ENCODE measurements around the gene RTF2.
"Not testable (repeated sequence)": the region's sequence is repeated elsewhere in the genome, so short reads cannot be mapped to it uniquely, and the experiment has no call there.

RTF2 gene

GRCh38 chr20:56554869-56555268 lies 86.4 kb downstream of the RTF2 start:
- peak; percentile 92 for DNase-seq

GRCh38 chr20:56558968-56559367 lies 90.5 kb downstream of the RTF2 start:
- DNase-seq = no peak

- not testable (repeated sequence) for DNase-seq
These were observed 96.1 kb downstream of the RTF2 start for GRCh38 chr20:56564526-56564925.

- DNase-seq = no peak
These were observed 97.1 kb downstream of the RTF2 start for GRCh38 chr20:56565511-56565910.

GRCh38 chr20:56566621-56567020 lies 98.2 kb downstream of the RTF2 start:
- DNase-seq = peak; percentile 87
